ENCODE data around the gene PDZD2. TPM values are rescaled to one million over a fixed set of nuclear protein-coding genes. Genes with fewer than 3 reads are reported as not detected.

Gene PDZD2
- total and polyA plus RNA-seq, 8 donors = under 0.01 to 61.3 (median 5.8) TPM

GRCh38 chr5:32160228-32160627 is 521.3 kb downstream of the PDZD2 start:
- no peaks in the 10 kb centered on the region for H3K27me3 ChIP-seq
- no peak overlapping the region for H3K27ac ChIP-seq
- TF ChIP-seq EP300 (IDR thresholded peaks at IDR 0.05) (no peak), POLR2A (IDR thresholded peaks at IDR 0.05) (no peak), POLR2AphosphoS5 (IDR thresholded peaks at IDR 0.05) (no peak)
- TF ChIP-seq, protein P1, sequence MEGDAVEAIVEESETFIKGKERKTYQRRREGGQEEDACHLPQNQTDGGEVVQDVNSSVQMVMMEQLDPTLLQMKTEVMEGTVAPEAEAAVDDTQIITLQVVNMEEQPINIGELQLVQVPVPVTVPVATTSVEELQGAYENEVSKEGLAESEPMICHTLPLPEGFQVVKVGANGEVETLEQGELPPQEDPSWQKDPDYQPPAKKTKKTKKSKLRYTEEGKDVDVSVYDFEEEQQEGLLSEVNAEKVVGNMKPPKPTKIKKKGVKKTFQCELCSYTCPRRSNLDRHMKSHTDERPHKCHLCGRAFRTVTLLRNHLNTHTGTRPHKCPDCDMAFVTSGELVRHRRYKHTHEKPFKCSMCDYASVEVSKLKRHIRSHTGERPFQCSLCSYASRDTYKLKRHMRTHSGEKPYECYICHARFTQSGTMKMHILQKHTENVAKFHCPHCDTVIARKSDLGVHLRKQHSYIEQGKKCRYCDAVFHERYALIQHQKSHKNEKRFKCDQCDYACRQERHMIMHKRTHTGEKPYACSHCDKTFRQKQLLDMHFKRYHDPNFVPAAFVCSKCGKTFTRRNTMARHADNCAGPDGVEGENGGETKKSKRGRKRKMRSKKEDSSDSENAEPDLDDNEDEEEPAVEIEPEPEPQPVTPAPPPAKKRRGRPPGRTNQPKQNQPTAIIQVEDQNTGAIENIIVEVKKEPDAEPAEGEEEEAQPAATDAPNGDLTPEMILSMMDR (IDR thresholded peaks at IDR 0.05) = no peak
- no peak for DNase-seq
- peaks cover 23 to 80% (median 52%) of the 10 kb centered on the region in 4 donors for H3K4me1 ChIP-seq
- 87 to 100% (median 95%) methylated on average over 1 of the region's 1 CpG for WGBS, 5 donors
- H3K9me3 ChIP-seq = no peaks in the 10 kb centered on the region
- peaks cover 0 to 6% (median under 1%) of the 10 kb centered on the region in 4 donors for H3K36me3 ChIP-seq
- H3K4me3 ChIP-seq = no peak overlapping the region
- intact Hi-C loops (cut with DNase I; ENCODE audit: low total_unique reads) = no loop called here

Small RNAs within 50 kb of the gene (small RNA-seq; reads per million reads assigned to genes)
- gene AC025458.1 = 0 to 0.75 (median 0) reads per million in 4 donors
- 0 reads per million in 4 donors for gene MIR4279
- 0 reads per million in 4 donors for gene RF00019
- 0 reads per million in 4 donors for gene RNU6-358P
- 0 reads per million in 4 donors for gene RNU6-363P
- 0 reads per million in 4 donors for gene RNU6-760P

Other genes with a start within 250 kb of the PDZD2 start
- gene DROSHA, start 107.0 kb upstream of the PDZD2 start, total RNA-seq = 10 to 100 TPM; 28.0 to 77.2 (median 51.6) TPM
- gene DROSHA, start 107.0 kb upstream of the PDZD2 start, polyA plus RNA-seq = 10 to 100 TPM; 25.2 to 62.2 (median 33.8) TPM
- gene C5orf22, start 106.8 kb upstream of the PDZD2 start, total RNA-seq = 10 to 100 TPM in 2 of 5 donors, 1 to 10 TPM in 3; 1.4 to 40.6 (median 7.0) TPM
- 10 to 100 TPM in 1 of 3 donors, 1 to 10 TPM in 2; 8.5 to 11.8 (median 8.7) TPM for gene C5orf22, start 106.8 kb upstream of the PDZD2 start, polyA plus RNA-seq

All from stomach (tissue), 9 donors.